Fibroblast of villous mesenchyme (primary cell): ENCODE data around the gene RNF187. TPM values are rescaled to one million over a fixed set of nuclear protein-coding genes. Genes with fewer than 3 reads are reported as not detected.

ENCODE experiments used
- DNase-seq: peaks from one replicate; pipeline ENCODE4 v3.0.0-alpha.2; 2010; ENCODE audit warnings: low read depth
- H3K4me3 ChIP-seq: 2 replicates; pipeline ENCODE4 v1.5.1; 2011; ENCODE audit warnings: low read depth, mild to moderate bottlenecking, low read length
- CTCF ChIP-seq: IDR thresholded peaks from 2 replicates; pipeline ENCODE4 v1.5.1; 2012; ENCODE audit warnings: low read depth, mild to moderate bottlenecking, low read length; ENCODE audit not compliant: insufficient read depth
- small RNA-seq: library from RNA; depleted of rRNA; stranded (forward); fragments of <200 nt; gene quantifications from one replicate; pipeline ENCODE3, GENCODE V24; 2012
- total RNA-seq: library from RNA; depleted of rRNA; stranded (reverse); fragments of >200 nt; gene quantifications from 2 replicates; pipeline ENCODE4 v1.2.3, GENCODE V29; 2012

The RNF187 gene
- total RNA-seq, 1 donor: 41.9 TPM

DNA sequence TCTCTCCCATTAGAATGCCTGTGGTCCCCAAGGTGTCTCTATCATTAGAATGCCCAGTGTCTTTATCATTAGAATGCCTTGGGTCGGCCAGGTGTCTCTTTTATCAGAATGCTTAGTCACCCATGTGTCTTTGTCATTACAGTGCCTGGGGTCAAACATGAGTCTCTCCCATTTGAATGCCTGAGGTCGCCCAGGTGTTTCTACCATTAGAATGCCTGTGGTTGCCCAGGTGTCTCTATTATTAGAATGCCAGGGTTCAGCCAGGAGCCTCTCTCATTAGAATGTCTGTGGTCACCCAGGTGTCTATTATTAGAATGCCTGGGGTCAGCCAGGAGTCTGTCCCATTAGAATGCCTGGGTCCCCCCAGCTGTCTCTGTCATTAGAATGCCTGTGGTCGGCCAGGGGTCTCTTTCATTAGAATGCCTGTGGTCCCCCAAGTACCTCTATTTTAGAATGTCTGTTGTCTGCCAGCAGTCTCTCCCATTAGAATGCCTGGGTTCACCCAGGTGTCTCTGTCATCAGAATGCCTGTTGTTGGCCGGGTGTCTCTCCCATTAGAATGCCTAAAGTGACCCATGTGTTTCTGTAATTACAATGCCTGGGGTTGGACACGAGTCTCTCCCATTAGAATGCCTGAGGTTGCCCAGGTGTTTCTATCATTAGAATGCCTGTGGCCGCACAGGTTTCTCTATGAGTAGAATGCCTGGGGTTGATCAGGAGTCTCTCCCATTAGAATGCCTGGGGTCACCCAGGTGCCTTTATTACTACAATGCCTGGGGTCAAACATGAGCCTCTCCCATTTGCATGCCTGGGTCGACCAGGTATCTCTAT, 57.1 kb downstream of the RNF187 start:
- no peak for TF ChIP-seq CTCF
- no peak for DNase-seq
- no peak overlapping the region for H3K4me3 ChIP-seq

DNA sequence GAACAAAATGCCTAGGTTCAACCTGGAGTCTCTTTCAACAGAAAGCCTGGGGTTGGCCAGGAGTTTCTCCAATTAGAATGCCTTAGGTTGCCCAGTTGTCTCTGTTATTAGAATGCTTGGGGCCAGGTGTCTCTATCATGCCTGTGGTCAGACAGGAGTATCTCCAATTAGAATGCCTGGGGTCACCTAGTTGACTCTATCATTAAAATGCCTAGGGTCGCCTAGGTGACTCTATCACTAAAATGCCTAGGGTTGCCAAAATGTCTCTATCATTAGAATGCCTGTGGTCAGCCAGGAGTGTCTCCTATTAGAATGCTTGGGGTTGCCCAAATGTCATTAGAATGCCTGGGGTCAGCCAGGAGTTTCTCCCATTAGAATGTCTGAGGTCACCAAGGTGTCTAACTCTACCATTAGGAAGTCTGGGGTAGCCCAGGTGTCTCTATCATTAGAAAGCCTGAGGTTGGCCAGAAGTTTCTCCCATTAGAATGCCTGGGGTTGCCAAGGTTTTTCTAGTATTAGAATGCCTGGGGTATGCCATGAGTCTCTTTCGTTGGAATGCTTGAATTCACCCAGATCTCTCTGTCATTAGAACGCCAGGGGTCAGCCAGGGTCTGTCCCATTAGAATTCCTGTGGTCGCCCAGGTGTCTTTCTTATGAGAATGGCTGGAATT, 57.9 kb downstream of the RNF187 start:
- TF ChIP-seq CTCF: no peak
- no peak overlapping the region for H3K4me3 ChIP-seq
- no peak for DNase-seq

Small RNAs within 50 kb of the gene (small RNA-seq; reads per million reads assigned to genes)
- gene MIR4666A: not detected

Other genes starting within 250 kb of the RNF187 start
- gene TRIM11, start 80.5 kb upstream of the RNF187 start, total RNA-seq: 20.7 and 21.9 TPM in 2 replicates
- gene TRIM17, start 70.5 kb upstream of the RNF187 start, total RNA-seq: under 0.01 and 0.43 TPM in 2 replicates
- gene RHOU, start 248.1 kb downstream of the RNF187 start, total RNA-seq: 2.2 and 2.9 TPM in 2 replicates